GM21528 (cell line): ENCODE results near the gene TPD52L2.
"Not testable (repeated sequence)": the region's sequence is repeated elsewhere in the genome, so short reads cannot be mapped to it uniquely, and the experiment has no call there.

Source experiments
- ATAC-seq: cut with Tn5 transposase; IDR thresholded peaks from one replicate; pipeline ENCODE4 v1.9.1; 2021; ENCODE audit warnings: mild to moderate bottlenecking, moderate library complexity; ENCODE audit not compliant: unreplicated experiment, low FRiP score

Gene TPD52L2

DNA sequence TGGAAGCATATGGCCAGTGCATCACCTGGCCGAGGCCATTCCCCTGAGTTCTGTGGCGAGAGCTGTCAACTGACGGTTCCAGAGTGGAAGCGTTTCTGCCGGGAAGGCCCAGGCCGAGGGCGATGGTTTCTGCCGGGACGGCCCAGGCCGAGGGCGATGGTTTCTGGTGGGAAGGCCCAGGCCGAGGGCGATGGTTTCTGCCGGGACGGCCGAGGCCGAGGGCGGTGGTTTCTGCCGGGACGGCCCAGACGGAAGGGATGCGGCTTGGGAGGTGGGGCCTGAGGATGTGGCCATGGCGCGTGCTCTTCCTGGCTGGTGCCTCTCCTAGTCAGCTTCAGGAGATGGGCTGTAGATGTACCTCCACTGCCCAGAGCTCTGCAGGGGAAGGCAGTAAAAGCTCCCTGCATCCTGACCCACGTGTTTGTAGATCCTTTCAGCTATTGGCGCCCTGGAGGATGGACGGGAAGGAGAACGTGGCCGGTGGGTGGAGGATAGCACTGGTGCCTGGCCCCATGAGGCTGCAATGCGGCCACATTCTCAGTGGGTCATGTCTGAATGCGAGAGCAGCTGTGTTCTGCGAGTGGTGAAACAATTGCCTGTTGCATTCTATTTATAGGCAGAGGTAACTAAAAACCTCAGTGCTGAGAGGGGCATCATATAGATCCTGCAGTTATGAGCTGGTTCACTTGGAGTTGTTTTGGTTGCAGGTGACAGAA is 12.8 kb downstream of the TPD52L2 start:
- ATAC-seq = no peak

- ATAC-seq = no peak
Observed at GRCh38 chr20:63878899-63879663, 14.0 kb downstream of the TPD52L2 start.

- ATAC-seq = not testable (repeated sequence)
Observed at GRCh38 chr20:63880901-63881300, 15.8 kb downstream of the TPD52L2 start.

GRCh38 chr20:63881451-63882226 is 16.6 kb downstream of the TPD52L2 start:
- ATAC-seq = no peak

DNA sequence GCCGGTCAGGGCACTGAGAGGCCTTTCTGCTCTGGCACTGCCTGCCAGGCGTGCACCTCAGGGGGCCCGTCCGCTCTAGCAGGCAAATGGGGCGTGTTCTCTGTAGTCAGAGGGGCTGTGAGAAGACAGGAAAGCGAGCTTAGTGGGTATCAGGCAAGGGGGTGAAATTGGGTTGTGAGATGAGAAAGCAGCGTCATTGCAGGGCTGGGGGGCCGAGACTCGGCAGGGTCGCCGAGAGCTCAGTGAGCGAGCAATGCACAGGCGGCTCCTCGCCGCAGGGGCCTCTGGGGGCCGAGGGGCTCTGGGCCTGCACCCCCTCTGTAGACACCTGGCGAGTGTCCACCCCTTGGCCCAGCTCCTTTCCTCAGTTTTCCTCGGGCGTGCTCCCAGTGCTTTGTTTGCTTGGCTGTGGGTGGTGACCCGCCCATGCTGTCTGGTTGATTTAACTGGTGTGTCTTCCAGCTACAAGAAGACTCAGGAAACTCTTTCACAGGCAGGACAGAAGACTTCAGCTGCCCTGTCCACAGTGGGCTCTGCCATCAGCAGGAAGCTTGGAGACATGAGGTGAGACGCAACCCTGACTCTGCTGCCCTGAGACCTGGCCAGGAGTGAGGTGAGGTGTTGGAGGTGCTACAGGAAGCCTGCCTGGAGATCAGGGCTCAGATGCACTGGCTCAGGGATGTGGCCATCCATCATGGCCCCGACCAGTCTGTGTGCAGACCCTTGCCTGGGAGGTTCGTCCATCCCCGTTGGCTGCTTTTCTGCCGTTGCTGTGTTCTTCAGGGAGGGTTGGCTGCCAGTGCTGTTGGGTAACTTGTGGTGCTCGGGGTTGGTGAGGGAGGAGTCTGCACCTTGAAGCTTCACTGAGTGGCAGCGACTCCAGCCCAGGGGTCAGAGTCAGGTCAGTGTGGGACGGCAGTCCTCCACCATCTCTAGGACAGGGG is 17.5 kb downstream of the TPD52L2 start:
- ATAC-seq = no peak

DNA sequence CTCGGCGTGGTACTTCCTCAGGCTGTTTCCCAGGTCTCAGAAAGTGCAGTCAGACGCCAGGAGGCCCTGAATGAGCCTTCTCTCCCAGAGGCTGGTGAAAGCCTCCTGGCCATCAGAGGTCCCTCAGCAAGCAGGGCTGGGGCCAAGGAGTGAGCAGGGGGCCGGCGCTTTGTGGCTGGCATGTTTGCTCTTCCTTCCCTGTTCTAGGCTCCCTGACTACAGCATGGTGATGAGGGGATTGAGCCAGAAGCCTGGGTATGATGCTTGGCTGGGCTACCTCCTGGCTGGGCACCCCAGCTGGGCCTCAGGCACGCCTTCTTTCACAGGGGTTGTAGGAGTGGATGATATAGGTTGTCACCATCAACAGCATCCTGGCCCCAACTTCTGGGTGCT is 18.1 kb downstream of the TPD52L2 start:
- ATAC-seq = no peak

DNA sequence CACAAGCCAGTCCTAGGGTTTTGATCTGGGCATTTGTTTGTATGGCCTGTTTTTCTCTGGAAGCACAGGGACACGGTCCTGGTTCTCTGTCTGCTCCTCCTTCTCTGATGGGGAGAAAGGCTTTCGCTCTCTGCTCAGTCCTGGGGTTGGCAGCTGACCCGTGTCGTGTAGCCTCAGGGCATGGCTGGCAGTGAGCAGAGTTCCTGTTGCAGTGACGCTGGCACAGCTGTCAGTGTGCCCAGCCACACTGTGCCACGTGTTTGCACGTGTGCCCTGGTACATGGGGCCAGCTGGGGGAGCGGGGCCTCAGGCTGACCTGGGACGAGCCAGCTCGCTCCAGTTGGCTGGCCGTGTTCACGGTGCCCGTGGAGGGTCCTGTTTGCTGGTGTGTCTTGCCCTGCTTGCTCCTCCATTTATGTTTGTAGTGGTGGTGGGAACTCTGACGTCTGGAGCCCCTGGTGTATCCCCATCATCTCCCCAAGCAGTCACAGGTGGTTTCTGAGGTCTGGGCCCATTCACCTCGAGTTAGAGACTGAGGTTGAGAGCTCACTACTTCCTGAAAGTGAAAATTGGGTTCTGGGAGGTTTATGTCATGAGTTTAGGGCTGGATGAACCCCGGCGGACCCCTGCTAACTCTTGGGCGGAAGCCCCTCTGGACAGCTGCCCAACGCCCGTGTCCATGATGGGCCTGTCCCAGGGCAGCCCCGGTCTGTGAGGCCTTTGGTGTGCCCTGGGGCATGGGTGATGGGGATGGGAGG is 19.6 kb downstream of the TPD52L2 start:
- no peak for ATAC-seq

GRCh38 chr20:63885264-63886053 is 20.4 kb downstream of the TPD52L2 start:
- no peak for ATAC-seq

DNA sequence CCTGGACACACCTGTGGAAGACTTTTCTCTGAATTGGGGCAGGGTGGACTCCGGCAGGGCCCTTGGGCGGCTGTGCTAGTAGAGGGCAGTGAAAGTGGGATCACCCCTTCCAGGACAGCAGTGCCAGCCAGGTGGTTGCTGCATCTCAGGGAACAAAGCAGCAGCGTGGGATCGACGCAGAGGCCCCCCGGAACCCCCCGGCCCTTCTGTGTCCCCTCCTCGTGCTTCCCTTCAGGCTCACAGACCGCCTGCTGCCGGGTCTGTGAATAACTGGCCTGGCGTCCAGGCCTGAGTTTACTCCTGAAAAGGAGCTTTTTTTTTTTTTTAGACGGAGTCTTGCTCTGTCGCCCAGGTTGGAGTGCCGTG is 21.0 kb downstream of the TPD52L2 start:
- ATAC-seq = no peak

- no peak for ATAC-seq
Observed at GRCh38 chr20:63886921-63887320, 21.9 kb downstream of the TPD52L2 start.

- ATAC-seq = no peak
Observed at GRCh38 chr20:63889241-63890200, 24.5 kb downstream of the TPD52L2 start.

DNA sequence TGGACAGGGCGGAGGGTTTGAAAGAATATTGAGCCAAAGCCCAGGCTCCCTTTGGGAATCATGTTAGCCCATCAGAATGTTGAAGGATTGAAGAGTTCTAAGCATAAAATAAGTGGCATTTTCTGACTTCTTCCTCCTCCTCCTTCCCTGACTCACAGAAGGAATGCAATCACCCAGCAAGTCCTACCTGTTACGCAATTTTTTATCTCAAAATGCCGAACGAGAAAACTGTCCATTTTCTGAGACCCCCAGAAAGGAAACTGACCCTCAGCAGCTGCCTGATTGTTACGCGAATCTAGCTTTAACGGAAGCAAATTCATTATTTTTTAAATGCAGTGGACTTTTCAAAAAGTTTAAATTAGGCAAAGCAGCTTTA is 25.1 kb downstream of the TPD52L2 start:
- no peak for ATAC-seq

DNA sequence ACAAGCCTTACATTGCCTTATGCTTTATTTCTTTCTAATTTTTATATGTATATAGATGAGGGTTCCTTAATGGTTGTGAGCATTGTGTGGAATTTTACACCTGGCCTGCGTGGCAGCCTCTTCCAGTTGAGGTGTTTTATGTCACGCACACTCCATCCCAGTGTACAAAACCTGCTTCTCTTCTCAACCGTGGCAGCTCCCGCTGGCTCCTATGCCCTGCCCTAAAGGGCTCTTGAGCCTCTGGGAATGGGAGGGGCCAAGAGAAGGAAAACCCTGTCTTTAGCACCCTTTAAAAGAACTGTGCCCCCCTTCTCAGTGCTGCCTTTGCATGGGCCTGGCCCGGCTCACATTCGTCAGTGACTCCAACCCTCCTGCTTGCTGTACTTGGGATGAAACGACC is 25.5 kb downstream of the TPD52L2 start:
- ATAC-seq = no peak

DNA sequence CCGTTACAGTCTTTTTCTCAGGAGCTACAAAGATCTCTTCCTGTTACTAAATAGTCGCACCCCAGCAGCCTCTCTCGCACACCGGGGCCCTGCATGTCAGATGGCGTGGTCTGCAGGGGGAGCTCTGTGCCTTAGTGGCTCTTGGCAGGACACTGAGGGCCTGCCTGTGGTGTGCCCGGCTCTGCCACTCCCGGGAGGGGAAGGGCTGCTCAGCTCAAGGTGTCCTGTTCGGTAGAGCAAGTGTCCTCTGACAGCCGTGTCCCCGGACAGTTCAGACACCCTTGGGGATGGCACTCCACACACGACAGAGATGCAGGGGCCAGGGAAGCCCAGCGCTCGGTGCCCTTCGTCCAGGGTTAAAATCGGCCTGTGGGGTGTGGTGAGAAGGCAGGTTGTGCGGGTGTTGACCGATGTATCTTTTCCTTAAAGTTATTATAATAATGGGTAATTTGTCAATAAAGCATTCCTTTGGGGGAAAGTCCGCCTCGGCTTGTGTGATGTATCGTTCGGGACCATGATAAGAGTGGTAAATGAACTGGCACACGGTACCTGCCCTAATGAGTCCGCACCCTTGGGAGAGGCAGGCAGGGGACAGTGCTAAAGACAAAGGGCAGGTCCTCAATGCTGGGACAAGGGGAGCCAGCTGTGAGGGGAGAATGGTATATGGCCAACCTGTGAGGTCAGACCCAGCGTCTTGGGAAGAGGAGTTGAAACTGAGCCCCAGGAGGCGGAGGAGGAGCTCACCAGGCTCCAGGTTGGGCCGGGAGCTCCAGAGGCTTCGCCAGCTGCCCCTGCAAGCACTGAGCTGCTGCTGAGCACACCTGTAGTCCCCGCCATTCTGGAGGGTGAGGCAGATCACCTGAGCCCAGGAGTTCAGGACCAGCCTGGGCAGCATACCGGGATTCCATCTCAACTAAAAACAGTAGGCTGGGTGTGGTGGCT is 26.3 kb downstream of the TPD52L2 start:
- no peak for ATAC-seq

DNA sequence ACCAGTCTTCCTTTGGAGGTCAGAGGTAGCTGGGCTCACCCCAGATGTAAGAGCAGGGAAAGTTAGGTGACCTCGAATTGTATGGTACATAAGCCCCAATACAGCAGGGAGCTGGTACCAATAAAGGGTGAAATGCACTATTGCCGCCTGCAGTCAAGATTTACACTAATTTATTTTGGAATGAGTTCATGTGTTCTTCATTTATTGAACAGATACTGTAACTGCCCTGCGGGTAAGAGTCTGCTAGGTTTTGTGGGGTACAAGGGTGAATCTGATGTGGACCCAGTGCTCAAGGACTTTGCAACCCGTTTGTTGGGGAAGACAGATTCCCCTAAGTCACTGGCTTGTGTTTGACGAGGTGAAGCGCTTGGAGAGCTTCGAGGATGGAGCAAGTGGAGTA is 27.3 kb downstream of the TPD52L2 start:
- no peak for ATAC-seq

GRCh38 chr20:63893999-63894357 is 28.9 kb downstream of the TPD52L2 start:
- no peak for ATAC-seq
